ENCODE results near the gene PIGH. TPM values are rescaled to one million over a fixed set of nuclear protein-coding genes. Genes with fewer than 3 reads are reported as not detected.

Gene PIGH
- total RNA-seq, 1 donor from 2014 or later: 15.8 TPM

GRCh38 chr14:67579636-67580035 lies 20.4 kb downstream of the PIGH start:
- Histone ChIP-seq H2AFZ (replicated peaks) (no peak overlapping the region), H3K4me3 (no peak overlapping the region), H3K4me1 (no peaks in the 10 kb centered on the region), H3K27me3 (no peaks in the 10 kb centered on the region), H3K4me2 (no peak overlapping the region), H3K27ac (no peak overlapping the region), H3K9me3 (ENCODE audit: low read depth) (no peaks in the 10 kb centered on the region), H4K20me1 (ENCODE audit: low read depth) (no peaks in the 10 kb centered on the region), H3F3A (ENCODE audit: low read depth) (no peaks in the 10 kb centered on the region), H3K36me3 (no peaks in the 10 kb centered on the region), H3K9ac (no peak overlapping the region), H3K79me2 (ENCODE audit: low read depth) (no peaks in the 10 kb centered on the region)
- no peak for DNase-seq (ENCODE audit: low spot score)
- no peaks in the 10 kb centered on the region for H3K4me1 Mint-ChIP-seq
- no peak overlapping the region for H3K27ac Mint-ChIP-seq
- H3K9me3 Mint-ChIP-seq: no peaks in the 10 kb centered on the region
- TF ChIP-seq CTCF (IDR thresholded peaks at IDR 0.05) (no peak), EZH2phosphoT487 (IDR thresholded peaks at IDR 0.05) (no peak), EZH2 (IDR thresholded peaks at IDR 0.05) (no peak)
- H3K4me3 Mint-ChIP-seq: no peak overlapping the region
- no peaks in the 10 kb centered on the region for H3K36me3 Mint-ChIP-seq
- H3K27me3 Mint-ChIP-seq (ENCODE audit: insufficient read depth, low read depth): peaks cover 2% of the 10 kb centered on the region

GRCh38 chr14:67579040-67579439 lies 21.0 kb downstream of the PIGH start:
- Mint-ChIP-seq H3K27ac (peak overlapping the region; percentile 53), H3K36me3 (no peaks in the 10 kb centered on the region), H3K4me1 (no peaks in the 10 kb centered on the region), H3K27me3 (ENCODE audit: insufficient read depth, low read depth) (peaks cover 2% of the 10 kb centered on the region), H3K4me3 (no peak overlapping the region), H3K9me3 (no peaks in the 10 kb centered on the region)
- no peak overlapping the region for H3K4me2 ChIP-seq
- no peak overlapping the region for H2AFZ ChIP-seq (replicated peaks)
- no peaks in the 10 kb centered on the region for H3K9me3 ChIP-seq (ENCODE audit: low read depth)
- H3K27me3 ChIP-seq: no peaks in the 10 kb centered on the region
- H3K79me2 ChIP-seq (ENCODE audit: low read depth): no peaks in the 10 kb centered on the region
- no peaks in the 10 kb centered on the region for H4K20me1 ChIP-seq (ENCODE audit: low read depth)
- no peak for DNase-seq (ENCODE audit: low spot score)
- no peaks in the 10 kb centered on the region for H3K4me1 ChIP-seq
- no peak overlapping the region for H3K27ac ChIP-seq
- TF ChIP-seq EZH2phosphoT487 (IDR thresholded peaks at IDR 0.05) (no peak), EZH2 (IDR thresholded peaks at IDR 0.05) (no peak), CTCF (IDR thresholded peaks at IDR 0.05) (no peak)
- H3K9ac ChIP-seq: no peak overlapping the region
- no peak overlapping the region for H3K4me3 ChIP-seq
- no peaks in the 10 kb centered on the region for H3K36me3 ChIP-seq
- no peaks in the 10 kb centered on the region for H3F3A ChIP-seq (ENCODE audit: low read depth)

- Mint-ChIP-seq H3K36me3 (no peaks in the 10 kb centered on the region), H3K4me3 (no peak overlapping the region), H3K27me3 (ENCODE audit: insufficient read depth, low read depth) (peaks cover 2% of the 10 kb centered on the region), H3K4me1 (no peaks in the 10 kb centered on the region), H3K27ac (no peak overlapping the region), H3K9me3 (no peaks in the 10 kb centered on the region)
- H3K4me3 ChIP-seq: no peak overlapping the region
- no peaks in the 10 kb centered on the region for H3K27me3 ChIP-seq
- no peaks in the 10 kb centered on the region for H3F3A ChIP-seq (ENCODE audit: low read depth)
- H3K9ac ChIP-seq: no peak overlapping the region
- no peaks in the 10 kb centered on the region for H3K9me3 ChIP-seq (ENCODE audit: low read depth)
- H3K79me2 ChIP-seq (ENCODE audit: low read depth): no peaks in the 10 kb centered on the region
- no peaks in the 10 kb centered on the region for H3K36me3 ChIP-seq
- H3K4me2 ChIP-seq: no peak overlapping the region
- no peaks in the 10 kb centered on the region for H4K20me1 ChIP-seq (ENCODE audit: low read depth)
- no peak overlapping the region for H3K27ac ChIP-seq
- H3K4me1 ChIP-seq: no peaks in the 10 kb centered on the region
- no peak overlapping the region for H2AFZ ChIP-seq (replicated peaks)
- no peak for DNase-seq (ENCODE audit: low spot score)
- TF ChIP-seq EZH2 (IDR thresholded peaks at IDR 0.05) (no peak), CTCF (IDR thresholded peaks at IDR 0.05) (no peak), EZH2phosphoT487 (IDR thresholded peaks at IDR 0.05) (no peak)
Measured at GRCh38 chr14:67577909-67578749, 21.9 kb downstream of the PIGH start.

All from neural progenitor cell (in vitro differentiated cells).